Measurements from ENCODE around the gene IGF2BP1. TPM values are rescaled to one million over a fixed set of nuclear protein-coding genes. Genes with fewer than 3 reads are reported as not detected.

IGF2BP1 gene
- polyA plus RNA-seq, 1 of the 3 experiments (the other 2 are of a cell fraction) = 0.05 TPM

GRCh38 chr17:49046912-49047311, 49.7 kb downstream of the IGF2BP1 start (continued):
- TF ChIP-seq RXRA (IDR thresholded peaks at IDR 0.05; ENCODE audit: borderline replicate concordance, low read depth) (no peak), SMC3 (IDR thresholded peaks at IDR 0.05; ENCODE audit: low read depth, low read length) (no peak), JUND (IDR thresholded peaks at IDR 0.05) (no peak), ZBTB33 (IDR thresholded peaks at IDR 0.05; ENCODE audit: borderline replicate concordance, low read depth) (no peak), ELF1 (IDR thresholded peaks at IDR 0.05) (no peak)

- H3K4me1 ChIP-seq (ENCODE audit: control insufficient read depth in 1 of 2, insufficient read depth in 2 of 2, low read depth in 1 of 2, low read length in 1 of 2) = no peaks in the 10 kb centered on the region
- H3F3A ChIP-seq (replicated peaks; ENCODE audit: insufficient read depth) = no peaks in the 10 kb centered on the region
- no peaks in the 10 kb centered on the region for H3K79me2 ChIP-seq (ENCODE audit: insufficient read depth)
- peaks cover 95% of the 10 kb centered on the region for H3K27me3 ChIP-seq (ENCODE audit: insufficient read depth)
- no peaks in the 10 kb centered on the region for H4K20me1 ChIP-seq (ENCODE audit: insufficient read depth)
- POLR2A ChIA-PET = no interaction called here
- no peaks in the 10 kb centered on the region for H3K9me2 ChIP-seq
- CTCF ChIA-PET = interaction anchor here (7.3 kb wide), 1 partner anchor 17 kb away, joined by 57 read pairs; no protein-coding TSS in a partner anchor
- TF ChIP-seq ELF1 (IDR thresholded peaks at IDR 0.05) = no peak
- no peak for TF ChIP-seq MAX (IDR thresholded peaks at IDR 0.05; ENCODE audit: low read depth)
- no peak for TF ChIP-seq MXI1 (IDR thresholded peaks at IDR 0.05; ENCODE audit: low read depth, low read length)
- TF ChIP-seq PBX3 (IDR thresholded peaks at IDR 0.05) = no peak
- no peak for TF ChIP-seq IRF3 (IDR thresholded peaks at IDR 0.05; ENCODE audit: low read depth, low read length)
- TF ChIP-seq ZBTB33 (IDR thresholded peaks at IDR 0.05; ENCODE audit: borderline replicate concordance, low read depth) = no peak
- TF ChIP-seq NFIC (IDR thresholded peaks at IDR 0.05; ENCODE audit: borderline replicate concordance) = no peak
- TF ChIP-seq RCOR1 (IDR thresholded peaks at IDR 0.05; ENCODE audit: low read length) = no peak
- TF ChIP-seq TAF1 (IDR thresholded peaks at IDR 0.05; ENCODE audit: borderline replicate concordance, low read depth, low read length) = no peak
- TF ChIP-seq EP300 (IDR thresholded peaks at IDR 0.05; ENCODE audit: borderline replicate concordance in 1 of 2, low read depth in 1 of 2, low read length in 1 of 2) = no peak
- TF ChIP-seq REST (IDR thresholded peaks at IDR 0.05; ENCODE audit: low read depth, low read length) = no peak
- no peak for TF ChIP-seq YY1 (IDR thresholded peaks at IDR 0.05; ENCODE audit: low read depth)
- no peak for TF ChIP-seq MEF2A (IDR thresholded peaks at IDR 0.05; ENCODE audit: borderline replicate concordance, low read depth)
- TF ChIP-seq TEAD4 (IDR thresholded peaks at IDR 0.05; ENCODE audit: borderline replicate concordance, insufficient read depth) = no peak
- TF ChIP-seq SMC3 (IDR thresholded peaks at IDR 0.05; ENCODE audit: low read depth, low read length) = no peak
- no peak for TF ChIP-seq FOXJ3 (CRISPR knock-in tag; IDR thresholded peaks at IDR 0.05)
- no peak for TF ChIP-seq USF1 (IDR thresholded peaks at IDR 0.05; ENCODE audit: borderline replicate concordance, low read depth)
- no peak for DNase-seq
- no peak overlapping the region for H2AFZ ChIP-seq (ENCODE audit: low read depth)
- H3K4me3 ChIP-seq (ENCODE audit: low read depth in 2 of 2, low read length in 1 of 2) = no peak overlapping the region
- H3K4me2 ChIP-seq = no peak overlapping the region
- H3K36me3 ChIP-seq (replicated peaks in 1 of 2; ENCODE audit: control insufficient read depth in 1 of 2, insufficient read depth in 2 of 2, low read length in 1 of 2) = no peaks in the 10 kb centered on the region
- H3K9ac ChIP-seq = no peak overlapping the region
- no peaks in the 10 kb centered on the region for H3K9me3 ChIP-seq
- no peak overlapping the region for H3K27ac ChIP-seq (ENCODE audit: low read depth in 2 of 2, low read length in 1 of 2)
- 28% methylated on average over 11 of the region's 11 CpGs for WGBS (ENCODE audit: low lambda C conversion rate)
Measured at GRCh38 chr17:49049265-49049664, 52.1 kb downstream of the IGF2BP1 start.

Measured in SK-N-SH (cell line).